ENCODE measurements around the gene MGAT5.

The MGAT5 gene

GRCh38 chr2:134231301-134231964 lies 22.4 kb upstream of the MGAT5 start:
- no peak for FAIRE-seq

DNA sequence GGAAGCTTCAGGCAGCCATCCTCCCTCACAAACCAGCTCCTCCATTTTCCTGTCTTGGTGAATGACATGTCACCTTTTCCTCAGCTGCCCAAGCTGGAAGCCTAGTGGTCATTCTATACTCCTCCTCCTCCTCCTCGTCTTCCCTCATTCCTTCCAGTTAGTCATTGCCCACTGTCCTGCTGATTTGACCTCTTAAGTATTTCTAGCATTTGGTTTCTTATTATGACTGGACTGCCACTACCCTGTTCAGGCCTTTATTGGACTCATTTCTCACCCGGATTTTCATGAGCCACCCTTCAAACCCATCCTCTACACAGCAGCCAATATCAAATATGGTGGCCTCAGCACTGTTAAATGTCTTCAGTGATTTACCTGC lies 21.9 kb upstream of the MGAT5 start:
- peak; percentile 91 for FAIRE-seq
- peak; percentile 95 for DNase-seq (ENCODE audit: low spot score)

More at GRCh38 chr2:134231301-134231964, 22.4 kb upstream of the MGAT5 start:
- DNase-seq (ENCODE audit: low spot score), result peak; percentile 14

- DNase-seq (ENCODE audit: low spot score) (peak; percentile 31), FAIRE-seq (no peak)
Observed at GRCh38 chr2:134232461-134232860, 21.4 kb upstream of the MGAT5 start.

GRCh38 chr2:134232868-134233727 lies 20.8 kb upstream of the MGAT5 start:
- FAIRE-seq, result peak; percentile 40
- peak; percentile 20 for DNase-seq (ENCODE audit: low spot score)

GRCh38 chr2:134233728-134234136 lies 20.1 kb upstream of the MGAT5 start:
- DNase-seq (ENCODE audit: low spot score) (no peak), FAIRE-seq (no peak)

DNA sequence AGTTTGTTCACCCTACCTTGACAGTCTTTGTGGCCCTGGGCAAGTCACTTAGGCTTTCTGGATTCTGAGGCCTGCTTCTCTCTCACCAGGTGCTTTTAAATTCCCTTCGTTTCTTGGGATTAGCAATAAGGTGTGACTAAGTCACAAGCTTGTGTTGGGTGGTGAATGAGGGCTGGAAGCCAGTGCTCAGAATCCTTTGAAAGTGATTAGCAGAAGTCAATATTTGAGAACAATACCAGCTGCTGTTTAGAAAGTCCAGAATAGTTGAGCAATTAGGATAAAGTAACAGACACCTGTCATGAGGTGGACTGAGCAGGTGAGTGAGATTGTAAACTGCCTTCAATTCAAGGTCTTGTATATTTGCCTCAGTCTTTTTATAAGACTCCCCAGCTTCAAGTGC lies 19.3 kb upstream of the MGAT5 start:
- no peak for DNase-seq (ENCODE audit: low spot score)
- no peak for FAIRE-seq

DNA sequence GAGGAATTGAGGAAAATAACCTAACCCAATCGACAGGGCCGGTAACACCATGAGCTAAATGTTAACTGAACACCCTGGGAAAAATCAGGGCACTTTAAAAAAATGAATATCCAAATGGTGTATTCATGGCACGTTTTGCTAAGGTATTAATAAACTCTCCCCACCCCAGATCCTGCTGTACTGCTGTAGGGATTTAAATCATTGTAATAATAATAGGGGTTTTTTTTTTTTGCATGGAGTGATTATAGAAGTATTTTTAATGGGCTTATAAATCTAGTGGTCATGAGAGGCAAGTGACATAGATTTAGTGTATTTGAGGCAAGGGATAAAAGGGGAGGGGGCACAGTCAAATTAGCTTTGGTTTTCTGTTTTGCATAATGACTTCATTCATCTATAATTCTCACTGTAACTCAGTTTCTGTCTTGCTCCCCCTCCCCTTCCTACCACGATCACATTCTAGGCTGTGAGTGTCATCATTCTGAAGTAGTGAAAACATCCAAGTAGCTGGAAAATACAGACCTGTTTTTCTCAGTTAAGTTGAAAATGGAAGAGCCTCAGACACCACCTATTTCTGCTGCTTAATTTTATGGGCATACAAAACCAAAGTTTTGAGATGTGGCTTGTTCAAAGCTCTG lies 18.2 kb upstream of the MGAT5 start:
- FAIRE-seq, result no peak
- DNase-seq (ENCODE audit: low spot score), result no peak

DNA sequence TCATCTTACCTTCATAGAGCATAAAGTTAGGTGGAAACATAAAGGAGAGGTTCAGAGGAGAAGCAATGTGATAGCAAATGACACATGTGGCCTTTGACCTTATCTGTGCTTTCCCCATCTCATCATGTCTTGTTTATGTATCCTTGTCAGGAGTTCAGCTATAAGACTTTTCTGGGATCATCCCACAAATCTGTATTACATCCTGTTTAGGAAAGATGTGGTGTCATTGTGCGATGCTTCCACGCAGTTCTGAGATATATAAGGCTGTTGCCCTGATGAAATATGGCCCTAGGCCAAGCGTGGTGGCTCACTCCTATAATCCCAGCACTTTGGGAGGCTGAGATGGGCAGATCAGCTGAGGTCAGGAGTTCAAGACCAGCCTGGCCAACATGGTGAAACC lies 15.5 kb upstream of the MGAT5 start:
- FAIRE-seq, result no peak
- DNase-seq (ENCODE audit: low spot score), result no peak

- FAIRE-seq, result no peak
- no peak for DNase-seq (ENCODE audit: low spot score)
Observed at GRCh38 chr2:134240061-134240460, 13.8 kb upstream of the MGAT5 start.

DNA sequence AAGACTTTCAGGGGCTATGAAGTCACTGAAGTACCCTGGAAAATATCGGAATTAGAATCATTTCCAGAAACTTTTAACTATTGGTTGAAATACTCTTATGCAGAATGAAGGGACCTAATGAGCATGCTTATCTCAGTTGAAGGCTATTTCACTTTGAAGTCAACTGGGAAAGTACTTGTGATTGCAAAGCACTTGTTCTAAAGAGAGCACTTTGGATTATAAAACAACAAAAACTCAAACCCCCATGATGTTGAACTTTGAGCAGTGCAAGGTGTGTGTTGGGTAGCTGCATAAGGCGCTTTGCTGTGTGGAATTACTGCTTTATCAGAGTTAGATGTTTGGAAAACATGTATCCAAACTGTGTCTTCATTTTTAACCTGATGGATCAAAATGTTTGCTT lies 12.0 kb upstream of the MGAT5 start:
- DNase-seq (ENCODE audit: low spot score), result no peak
- no peak for FAIRE-seq

DNA sequence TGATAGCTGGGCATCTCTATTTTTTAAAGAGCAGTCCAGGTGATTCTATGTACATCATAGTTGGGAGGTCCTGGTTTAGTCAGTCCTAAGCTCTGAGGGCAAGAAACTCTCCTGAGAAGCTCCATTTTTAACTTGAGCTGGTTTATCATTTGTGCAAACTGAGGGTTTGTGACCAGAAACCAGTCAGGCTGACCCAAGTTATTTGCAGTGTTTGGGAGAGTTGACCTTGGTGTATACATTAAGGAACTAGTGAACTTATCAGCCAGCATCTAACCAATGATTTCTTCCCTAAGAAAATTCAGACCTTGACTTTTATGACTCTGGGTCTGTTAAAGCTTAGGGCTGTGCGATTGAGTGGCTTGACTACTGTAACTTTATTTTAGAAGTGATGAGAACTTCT lies 10.6 kb upstream of the MGAT5 start:
- DNase-seq (ENCODE audit: low spot score) (no peak), FAIRE-seq (no peak)

DNA sequence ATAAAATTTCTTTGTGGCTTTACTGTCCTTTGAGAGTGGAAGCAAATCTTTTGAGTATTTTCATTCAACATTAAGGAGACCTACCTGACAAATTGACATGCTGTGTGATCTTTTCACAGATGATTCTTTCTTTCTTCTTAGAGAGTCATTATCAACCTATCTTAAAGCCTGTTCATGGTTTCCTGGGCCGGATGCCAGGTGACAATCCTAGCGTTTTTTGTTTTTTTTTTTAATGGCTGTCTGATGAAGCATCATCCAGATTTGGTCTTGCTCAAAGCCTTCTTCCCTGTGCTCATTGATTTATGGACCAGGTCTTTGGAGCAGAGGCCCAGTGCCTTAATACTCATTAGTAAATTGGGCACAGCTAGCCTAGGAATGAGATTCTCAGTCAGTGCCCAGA lies 9.8 kb upstream of the MGAT5 start:
- FAIRE-seq (no peak), DNase-seq (ENCODE audit: low spot score) (no peak)

- DNase-seq (ENCODE audit: low spot score) (no peak), FAIRE-seq (no peak)
Observed at GRCh38 chr2:134244587-134244986, 9.3 kb upstream of the MGAT5 start.

GRCh38 chr2:134245340-134245984 lies 8.4 kb upstream of the MGAT5 start:
- DNase-seq (ENCODE audit: low spot score), result peak; percentile 57
- no peak for FAIRE-seq

GRCh38 chr2:134246154-134246874 lies 7.6 kb upstream of the MGAT5 start:
- FAIRE-seq (no peak), DNase-seq (ENCODE audit: low spot score) (no peak)

DNA sequence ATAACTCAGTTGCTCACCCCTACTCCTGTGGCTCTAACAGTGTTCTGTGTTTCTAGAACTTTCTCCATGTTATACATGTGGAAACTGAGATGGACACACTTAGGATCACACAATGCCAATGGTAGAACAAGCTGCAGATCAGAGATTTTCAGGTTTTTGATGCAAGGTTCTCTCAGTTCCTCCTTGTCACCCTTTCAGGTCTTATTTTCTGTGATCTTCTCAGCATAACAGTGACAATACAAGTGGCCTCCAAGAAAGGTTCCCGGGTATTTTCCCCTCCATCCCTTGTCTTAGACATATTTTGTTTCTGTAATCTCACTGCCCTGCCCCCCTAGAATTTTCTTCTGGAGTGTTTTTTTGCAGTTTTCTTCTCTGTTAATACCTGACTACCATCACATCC lies 6.2 kb upstream of the MGAT5 start:
- FAIRE-seq (no peak), DNase-seq (ENCODE audit: low spot score) (no peak)

DNA sequence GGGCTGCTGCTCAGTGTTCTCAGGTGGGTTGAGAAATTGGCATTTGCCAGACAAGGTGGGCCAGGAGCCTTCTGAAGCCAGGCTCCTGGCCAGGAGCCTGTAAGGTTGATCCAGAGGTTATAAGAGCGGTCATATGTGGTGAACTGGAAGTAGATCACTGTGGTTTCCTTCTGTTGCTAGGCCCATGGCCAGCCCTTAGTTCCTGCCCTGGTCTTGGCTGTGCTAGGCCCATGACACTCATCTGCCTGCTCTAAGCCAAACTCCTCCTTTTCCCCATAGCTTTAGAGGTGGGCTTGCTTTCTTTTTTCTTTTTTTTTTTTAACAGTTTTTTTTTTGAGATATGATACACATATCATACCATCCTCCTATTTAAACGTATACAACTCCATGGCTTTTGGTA lies 5.0 kb upstream of the MGAT5 start:
- DNase-seq (ENCODE audit: low spot score) (no peak), FAIRE-seq (no peak)

DNA sequence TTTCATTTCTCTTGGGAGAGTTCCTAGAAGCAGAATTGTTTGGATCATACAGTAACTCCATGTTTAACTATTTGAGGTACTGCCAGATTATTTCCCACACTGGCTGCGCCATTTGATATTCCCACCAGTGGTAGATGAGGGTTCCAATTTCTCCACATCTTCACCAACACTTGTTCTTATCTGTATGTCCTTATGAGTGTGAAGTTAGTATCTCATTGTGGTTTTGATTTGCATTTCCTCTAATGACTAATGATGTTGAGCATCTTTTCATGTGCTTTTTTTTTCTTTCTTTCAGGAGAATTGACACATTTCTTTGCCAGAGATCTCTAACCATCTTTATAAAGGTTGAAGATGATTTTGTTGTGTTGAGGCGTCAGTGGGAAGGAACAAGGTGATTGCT lies 4.1 kb upstream of the MGAT5 start:
- no peak for FAIRE-seq
- no peak for DNase-seq (ENCODE audit: low spot score)

DNA sequence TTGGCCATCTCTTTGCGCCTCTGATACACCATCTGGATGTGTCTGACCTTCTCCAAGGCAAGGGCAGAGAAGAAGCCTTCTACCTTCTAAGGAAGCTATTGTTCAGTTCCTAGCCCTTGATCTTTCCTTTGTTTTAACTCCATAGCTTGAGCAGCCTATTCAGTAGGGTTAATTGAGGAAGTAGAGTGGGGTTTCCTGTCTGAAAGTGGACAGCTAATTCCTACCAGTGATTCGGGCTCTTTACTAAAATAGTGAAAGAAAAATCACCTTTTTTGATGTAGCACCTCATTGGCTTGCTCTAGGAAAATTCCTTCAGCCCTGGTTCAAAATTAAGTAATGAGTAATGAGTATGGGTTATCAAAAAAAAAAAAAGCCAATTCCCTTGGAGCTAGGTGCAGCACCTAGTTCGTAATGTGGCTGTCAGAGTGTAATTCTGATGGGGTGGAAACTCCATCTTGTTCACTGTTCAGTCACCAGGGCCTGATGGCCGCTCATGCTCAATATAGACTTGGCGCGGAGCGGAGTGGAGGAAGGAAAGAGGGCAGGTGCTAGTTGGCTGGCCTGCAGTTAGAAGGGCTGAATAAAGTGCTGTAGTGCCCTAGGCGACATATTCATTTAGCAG lies 2.9 kb upstream of the MGAT5 start:
- DNase-seq (ENCODE audit: low spot score), result no peak

DNA sequence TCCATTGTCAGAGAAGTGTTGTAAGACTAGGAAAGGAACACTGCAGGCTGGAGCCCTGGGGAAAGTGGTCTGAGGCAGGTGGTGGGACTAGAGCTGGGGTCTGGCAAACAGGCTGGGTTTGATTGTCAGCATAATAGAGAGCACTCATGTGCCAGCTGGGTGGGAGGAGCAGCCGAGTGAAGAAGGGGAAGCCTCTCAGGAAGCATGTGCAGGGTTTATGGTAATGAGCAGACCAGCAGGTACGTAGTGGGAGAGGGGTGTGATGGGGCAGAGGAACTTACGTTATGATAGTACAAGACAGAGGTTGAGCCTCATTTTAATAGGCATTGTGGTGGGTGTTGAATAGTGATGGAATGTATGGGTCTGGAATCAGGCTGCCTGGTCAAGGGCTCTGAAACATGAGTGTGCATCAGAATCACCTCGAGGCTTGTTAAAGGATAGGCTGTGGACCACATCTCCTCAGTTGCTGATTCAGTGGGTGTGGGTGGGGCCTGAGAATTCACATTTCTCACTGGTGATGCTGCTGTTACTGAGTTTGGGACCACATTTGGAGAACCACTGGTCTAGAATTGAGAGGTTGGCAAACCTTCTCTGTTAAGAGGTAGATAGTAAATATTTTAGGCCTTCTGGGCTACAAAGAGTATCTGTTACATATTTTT lies 1.7 kb upstream of the MGAT5 start:
- DNase-seq (ENCODE audit: low spot score) (no peak), FAIRE-seq (no peak)

More for the DNA sequence above, 2.9 kb upstream of the MGAT5 start:
- FAIRE-seq, result no peak

Data from RCC 7860 (cell line).